Occipital lobe (tissue), 2 donors: ENCODE results near the gene FLT1. TPM values are rescaled to one million over a fixed set of nuclear protein-coding genes. Genes with fewer than 3 reads are reported as not detected.

Source experiments
- DNase-seq: peaks from one replicate; lab custom pipeline; 2025; lab: John Stamatoyannopoulos, UW
- total RNA-seq: library from RNA; depleted of rRNA; stranded (reverse); fragments of >200 nt; gene quantifications from one replicate; pipeline ENCODE4 v1.2.3, GENCODE V29; 2014

The FLT1 gene
- total RNA-seq, 1 donor from 2014 or later, result 13.7 TPM

DNA sequence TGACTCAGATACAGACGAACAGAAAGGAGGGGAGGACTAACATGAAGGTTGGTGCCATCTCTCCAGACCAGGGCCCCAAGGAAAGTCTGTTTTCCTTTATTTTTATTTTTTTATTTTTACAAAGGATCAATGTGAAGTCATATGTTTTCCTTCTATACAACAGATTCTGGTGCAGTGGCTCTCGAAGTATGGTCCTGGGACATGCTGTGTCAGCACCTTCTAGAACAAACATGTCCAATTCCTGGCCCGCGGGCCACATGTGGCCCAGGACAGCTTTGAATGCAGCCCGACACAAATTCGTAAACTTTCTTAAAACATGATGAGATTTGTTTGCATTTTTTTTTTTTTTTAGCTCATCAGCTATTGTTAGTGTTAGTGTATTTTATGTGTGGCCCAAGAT lies 174.7 kb downstream of the FLT1 start:
- DNase-seq, result no peak

DNA sequence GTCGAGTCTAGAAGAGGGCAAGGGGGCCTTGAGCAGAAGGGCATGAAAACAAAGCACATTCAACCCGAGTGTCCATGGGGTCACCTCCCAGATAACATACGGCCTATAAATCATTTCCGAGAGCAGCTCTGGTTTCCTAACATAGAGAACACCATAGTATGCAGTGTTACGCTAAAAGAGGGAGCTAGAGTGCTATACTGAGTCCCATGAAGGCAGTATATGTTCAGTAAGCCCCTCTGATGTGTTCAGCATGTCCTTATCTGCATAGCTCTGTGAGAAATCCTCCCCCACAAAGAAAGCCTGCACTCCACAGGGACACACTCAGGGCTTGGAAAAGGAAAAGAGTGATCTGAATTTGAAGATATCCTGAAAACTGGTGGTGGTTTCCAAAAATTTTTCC lies 175.4 kb downstream of the FLT1 start:
- no peak for DNase-seq

DNA sequence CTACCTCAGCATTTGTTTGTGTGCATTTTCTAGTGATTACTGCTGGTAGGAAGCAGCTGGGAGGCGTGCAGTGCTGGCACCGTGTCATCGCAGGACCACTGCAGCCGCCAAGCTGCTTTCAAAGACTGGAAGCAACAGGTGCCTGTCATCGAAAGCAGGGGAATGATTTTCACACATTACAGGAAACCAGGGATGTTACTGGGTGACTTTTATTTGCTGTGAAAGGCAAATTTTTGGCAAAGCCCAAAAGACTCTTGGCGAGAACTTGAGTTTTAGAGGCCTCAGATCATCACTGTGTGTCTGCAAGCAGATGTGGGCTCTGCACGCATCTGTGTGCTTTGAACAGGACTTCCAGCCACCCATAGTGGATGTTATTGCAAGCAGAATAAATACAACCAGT lies 176.4 kb downstream of the FLT1 start:
- DNase-seq, result no peak

DNA sequence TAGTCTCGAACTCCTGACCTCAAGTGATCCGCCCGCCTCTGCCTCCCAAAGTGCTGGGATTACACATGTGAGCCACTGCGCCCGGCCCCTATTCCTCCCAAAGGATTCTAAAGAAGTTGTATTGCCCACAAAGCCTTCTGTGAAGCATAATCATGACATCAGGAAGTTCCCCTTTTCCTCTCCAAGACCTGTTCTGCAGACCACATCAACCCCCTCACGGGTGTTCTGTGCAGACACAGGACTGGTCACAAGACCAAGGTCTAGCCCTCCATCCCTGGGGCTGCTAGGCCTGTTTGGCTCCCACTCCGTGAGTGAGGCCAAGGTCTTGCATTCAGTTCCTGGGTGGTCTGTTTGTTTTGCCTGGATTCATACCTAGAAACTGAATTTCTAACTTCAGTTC lies 178.1 kb downstream of the FLT1 start:
- DNase-seq, result no peak

DNA sequence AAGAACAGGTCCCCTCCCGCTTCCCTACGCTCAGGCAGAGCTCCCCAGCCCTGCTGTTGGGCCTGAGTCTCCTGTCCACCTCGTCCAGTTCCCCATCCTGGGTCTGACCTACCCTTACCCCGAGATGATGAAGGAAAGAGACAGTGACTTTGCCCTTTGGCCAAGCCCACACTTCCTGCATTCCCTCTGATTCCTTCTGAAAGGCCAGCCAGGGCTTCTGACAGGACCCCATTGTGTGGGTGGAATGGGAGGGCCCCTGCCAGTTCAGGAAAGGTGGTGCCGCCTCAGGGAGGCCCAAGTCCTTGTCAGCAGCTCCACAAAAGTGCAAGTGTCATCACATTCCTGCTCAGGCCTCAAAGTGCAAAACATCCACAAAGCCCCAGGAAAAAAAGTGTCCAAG lies 178.8 kb downstream of the FLT1 start:
- DNase-seq, result no peak

DNA sequence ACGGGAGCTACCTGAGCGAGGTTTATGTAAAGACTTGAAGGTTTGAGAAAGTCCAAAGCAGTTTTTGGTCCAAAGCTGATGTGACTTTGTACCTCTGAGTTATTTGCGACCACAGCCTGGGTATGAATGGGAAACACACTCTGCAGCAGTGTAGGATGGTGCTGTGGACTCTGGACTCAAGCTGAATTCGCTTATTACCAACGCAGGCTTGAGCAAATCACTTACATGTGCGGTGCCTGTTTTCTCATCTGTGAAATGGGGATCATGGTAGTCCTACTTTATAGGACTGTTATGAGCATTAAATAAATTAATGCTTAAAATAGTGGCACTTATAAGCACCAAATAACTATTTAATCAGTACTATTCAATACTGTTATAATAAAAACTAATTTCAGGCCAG lies 180.0 kb downstream of the FLT1 start:
- DNase-seq, result no peak

DNA sequence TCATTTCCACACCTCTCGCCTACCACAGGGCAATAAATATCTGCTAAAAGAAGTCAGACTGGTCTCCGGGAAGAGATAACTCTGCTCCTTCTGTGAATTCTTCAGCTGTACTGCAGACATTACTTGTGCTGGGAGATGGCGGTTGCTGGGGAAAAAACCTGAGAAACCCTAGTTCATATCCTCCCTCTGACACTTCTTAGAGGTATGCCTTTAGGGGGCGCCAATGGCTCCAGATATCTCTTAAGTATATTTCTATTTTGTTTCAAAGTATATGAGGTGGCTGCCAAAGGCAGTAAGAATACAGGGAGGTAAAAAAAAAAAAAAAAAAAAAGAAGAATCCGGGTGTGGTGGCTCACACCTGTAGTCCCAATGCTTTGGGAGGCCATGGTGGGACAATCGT lies 181.3 kb downstream of the FLT1 start:
- no peak for DNase-seq

DNA sequence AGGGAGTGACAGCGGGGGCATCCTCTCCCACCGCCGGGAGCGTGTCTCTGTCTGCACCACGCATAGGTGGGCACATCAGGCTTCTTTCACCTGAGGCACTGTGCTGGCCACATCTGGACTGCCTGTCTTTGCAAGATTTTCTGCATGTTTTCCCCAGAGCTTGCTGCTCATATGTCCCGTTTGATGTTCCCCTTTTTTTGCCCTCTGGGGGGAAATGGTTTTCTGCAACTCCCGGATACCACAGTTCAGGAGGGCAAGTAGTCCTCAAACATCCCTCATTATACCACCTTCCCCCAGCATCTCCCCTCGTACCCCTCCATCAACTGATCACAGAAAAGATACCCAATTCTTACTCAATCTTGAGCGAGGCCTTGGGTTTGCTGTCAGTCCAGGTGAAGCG lies 188.6 kb downstream of the FLT1 start:
- DNase-seq, result no peak

DNA sequence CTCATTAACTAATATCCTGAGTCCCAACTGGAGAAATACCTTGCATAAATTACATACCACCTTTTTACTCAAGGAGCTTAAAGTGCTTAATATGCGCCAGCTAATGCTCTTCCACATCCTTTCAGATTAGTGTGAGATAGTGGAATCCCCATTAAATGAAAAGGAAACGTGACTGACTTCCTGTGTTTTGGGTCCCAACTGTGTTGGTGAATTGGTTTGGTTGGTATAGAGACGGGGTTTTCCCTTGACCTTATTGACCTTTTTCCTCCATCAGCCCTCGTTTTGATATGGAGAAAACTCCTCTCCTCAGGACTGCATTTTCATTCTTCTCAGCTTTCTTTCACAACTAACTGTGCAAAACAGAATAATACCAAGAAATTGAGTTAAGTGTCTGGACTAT lies 193.1 kb downstream of the FLT1 start:
- no peak for DNase-seq

DNA sequence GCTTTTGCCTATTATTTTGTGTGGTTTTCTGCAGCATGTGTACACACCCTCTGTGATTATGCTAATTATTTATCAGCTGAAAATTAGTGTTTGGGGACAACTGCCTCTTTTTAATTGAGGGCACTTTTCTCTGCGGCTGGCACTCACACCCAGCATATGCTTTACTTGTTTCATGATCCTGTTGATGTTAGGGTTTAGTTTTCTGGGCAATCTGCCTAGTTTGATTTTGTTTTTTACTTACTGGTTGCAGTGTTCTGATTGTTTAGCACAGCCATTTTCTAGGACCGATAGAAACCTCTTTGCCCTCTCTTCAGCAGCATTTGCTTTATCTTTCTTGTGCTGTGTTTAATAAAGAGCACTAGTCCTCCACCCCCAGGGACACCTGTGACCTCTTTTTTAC lies 195.0 kb downstream of the FLT1 start:
- no peak for DNase-seq

DNA sequence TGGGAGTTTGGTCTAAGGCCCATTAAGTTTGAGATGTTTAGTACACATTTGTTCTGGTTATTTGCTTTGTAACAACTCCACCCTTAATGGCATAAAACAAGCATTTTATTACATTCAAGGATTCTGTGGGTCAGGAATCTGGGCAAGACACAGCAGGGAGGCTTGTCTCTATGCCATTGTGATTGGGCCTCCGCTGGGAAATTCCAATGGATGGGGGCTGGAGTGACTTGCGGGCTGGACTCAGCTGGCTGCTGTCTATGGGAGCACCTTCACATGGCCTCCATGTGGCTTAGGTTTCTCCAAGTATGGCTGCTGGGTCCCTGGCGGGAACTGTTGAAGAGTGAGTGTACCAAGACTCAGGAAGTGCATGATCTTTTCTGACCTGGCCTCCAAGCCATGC lies 197.6 kb downstream of the FLT1 start:
- no peak for DNase-seq

DNA sequence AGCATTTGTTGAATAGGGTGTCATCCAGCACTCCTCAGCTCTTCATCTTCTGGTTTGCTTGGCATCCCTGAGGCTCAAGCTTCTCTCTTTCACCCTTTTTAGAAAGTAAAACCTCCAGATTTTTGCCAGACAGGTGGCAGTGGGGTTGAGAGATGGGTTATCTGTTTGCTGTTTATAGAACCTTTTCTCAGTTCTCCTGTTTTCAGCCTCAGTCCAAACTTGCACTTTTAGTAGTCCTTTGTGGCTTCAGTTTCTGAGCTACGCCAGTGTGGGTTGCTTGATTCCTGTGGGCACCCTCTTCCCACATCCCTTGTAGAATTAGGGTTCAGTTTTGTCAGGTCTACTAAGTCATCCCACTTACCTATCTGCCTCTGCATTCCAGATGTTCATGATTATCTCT lies 208.7 kb downstream of the FLT1 start:
- DNase-seq, result no peak

DNA sequence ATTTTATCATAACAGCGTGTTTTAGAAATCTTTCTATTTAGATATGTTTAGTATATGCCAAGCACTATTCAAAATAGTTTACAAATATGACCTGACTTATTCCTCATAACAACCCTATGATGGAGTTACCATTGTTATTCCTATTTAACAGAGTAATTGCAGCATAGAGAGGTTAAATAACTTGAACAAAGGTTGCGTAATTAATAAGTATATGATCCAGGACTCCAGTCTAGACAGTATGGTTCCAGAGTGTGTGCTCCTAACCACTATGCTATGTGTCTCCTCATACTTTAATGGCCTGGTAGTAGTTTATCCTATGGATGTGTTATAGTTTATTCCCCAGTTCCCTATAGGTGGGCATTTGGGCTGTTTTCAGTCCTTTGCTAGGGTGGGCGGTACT lies 211.3 kb downstream of the FLT1 start:
- DNase-seq, result no peak

DNA sequence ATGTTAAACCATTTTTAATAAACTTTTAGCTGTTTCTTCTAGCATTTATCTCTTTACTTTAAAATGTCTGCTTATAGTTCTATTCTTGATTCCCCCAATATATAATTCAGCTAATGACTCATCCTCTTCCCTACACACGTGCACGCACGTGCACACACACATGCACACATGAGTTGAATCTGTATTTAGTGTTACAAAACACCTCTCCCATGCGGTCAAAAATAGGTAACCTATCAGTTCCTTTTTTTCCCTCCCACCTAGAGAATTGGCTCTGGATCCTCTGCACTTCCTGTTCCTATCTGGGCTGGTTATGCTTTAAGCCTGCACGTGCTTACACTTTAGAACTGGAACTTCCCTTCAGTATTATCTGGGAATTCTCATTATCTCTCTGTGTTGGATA lies 212.5 kb downstream of the FLT1 start:
- DNase-seq, result no peak

DNA sequence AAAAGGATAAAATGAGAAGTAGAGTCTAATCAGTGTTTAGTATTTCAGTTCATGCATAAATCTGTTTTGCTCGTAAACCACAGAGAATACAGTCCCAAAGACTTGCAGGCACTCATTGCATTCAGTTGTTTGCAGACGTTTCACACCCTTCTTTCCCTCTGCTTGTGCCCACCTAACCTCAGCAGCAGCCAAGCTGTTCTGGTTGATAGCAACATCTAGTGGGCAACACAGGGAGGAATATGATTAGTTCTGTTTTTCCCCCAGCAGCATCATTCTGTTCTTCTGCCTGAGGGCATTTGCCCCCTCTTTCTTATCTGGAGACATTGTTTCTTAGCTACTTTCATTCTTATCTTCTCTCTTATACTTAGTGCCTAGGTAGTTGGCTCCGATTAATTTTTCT lies 221.0 kb downstream of the FLT1 start:
- DNase-seq, result no peak

DNA sequence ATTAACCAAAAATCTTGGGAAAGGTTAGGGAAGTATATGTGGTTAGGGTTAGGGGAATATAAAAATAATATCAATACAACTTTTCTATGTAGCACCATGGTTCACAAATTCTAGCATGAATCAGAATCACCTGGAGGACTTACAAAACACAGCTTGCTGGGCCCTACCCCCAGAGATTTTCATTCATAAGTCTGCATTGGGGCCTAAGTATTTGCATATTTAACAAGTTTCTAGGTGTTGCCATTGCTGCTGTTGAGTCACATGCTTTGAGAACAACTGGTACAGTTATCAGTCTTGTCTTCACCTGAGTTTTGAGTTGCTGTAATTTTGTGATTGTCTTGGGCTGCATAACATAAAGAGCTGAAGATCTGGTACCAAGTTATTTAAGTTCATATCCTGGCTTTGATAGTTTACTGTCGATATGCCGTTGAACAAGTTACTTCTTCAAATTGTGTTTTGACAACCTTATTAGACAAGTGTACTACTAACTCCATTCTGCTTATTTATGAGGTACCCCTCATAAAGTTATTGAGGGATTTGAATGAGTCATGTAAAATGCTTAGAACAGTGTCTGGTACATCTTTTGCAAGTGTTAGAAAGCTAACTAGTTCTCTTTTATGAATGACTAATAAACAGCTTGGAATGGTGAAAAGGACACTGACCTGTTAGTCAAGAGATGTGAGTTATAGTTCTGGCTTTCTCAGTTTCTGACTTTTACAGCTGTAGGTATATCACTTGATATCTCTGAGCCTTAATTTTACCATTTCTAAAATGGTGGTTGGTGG lies 223.7 kb downstream of the FLT1 start:
- DNase-seq, result no peak

DNA sequence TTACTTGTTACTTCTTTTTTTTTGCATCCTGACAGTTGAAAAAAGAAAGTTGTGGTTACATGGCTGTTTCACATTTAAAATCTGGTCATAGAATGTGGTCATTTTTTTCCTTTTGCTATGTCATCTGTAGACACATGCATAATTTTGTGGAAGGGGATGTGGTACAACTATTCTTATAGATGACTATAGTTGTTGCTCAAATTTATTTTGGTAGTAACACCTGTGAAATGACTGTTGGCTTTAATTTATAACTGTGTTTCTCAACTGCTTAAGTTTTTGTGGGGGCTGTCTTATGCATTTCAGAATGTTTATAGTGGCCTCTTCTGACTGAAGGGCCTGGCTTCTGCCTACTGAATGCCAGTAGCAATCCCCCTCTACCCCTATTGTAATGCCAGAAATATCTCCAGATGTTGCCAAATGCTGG lies 226.1 kb downstream of the FLT1 start:
- DNase-seq, result no peak

DNA sequence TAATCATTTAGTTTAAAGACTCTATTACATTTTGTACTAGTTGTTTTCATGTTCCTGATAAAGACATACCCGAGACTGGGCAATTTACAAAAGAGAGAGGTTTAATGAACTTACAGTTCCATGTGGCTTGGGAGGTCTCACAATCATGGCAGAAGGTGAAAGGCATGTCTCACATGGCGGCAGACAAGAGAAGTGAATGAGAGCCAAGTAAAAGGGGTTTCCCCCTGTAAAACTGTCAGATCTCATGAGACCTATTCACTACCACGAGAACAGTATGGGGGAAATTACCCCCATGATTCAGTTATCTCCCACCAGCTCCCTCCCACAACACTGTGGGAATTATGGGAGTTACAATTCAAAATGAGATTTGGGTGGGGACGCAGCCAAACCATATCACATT lies 227.4 kb downstream of the FLT1 start:
- DNase-seq, result no peak

DNA sequence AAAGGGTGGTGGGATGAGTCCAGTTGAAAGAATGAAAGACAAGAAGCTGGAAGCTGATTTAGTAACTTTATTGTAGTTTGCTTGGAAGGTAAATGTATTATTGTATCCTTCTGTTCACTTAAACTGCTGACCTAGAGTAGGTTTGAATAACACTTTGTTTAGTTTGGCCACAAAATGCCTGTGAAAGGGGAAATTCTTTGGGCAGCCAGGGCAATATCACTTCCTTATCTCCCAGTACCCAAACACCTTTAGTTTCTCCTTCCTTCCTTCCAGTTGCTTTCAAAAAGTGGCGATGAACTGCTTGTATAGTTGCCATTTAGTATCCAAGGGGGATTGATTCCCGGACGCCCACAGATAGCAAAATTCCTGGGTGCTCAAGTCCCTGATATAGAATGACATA lies 236.5 kb downstream of the FLT1 start:
- DNase-seq, result no peak

DNA sequence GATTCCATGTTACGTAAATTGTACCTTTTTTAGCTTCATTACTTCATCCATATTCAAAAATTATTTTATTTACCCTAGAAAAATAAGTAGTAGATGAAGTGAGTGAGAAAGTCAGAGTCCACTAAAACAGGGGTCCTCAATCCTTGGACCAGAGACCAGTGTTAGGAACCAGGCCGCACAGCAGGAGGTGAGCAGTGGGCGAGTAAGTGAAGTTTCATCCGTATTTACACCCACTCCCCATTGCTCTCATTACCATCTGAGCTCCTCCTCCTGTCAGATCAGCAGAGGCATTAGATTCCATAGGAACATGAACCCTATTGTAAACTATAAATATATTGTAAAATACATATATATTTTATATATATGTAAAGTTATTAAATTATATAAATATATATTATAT lies 237.6 kb downstream of the FLT1 start:
- no peak for DNase-seq

DNA sequence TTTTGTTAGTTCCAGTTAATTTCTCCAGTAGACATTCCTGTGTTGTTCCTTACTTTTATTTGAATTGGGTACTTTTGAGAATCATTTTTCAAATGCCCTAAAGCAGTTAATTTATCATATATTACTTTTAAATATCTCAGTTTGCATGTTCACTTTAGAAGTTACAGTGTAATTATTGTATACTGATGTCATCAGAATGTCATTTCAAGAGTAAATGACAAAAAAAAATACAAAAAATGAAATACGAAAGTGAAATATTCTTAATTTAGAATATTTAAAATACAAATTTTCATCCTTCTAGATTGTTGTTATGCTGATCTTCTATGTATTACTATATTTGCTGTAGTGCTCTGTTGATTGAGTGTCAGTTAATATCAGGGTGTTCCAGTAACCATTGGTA lies 242.4 kb downstream of the FLT1 start:
- no peak for DNase-seq

DNA sequence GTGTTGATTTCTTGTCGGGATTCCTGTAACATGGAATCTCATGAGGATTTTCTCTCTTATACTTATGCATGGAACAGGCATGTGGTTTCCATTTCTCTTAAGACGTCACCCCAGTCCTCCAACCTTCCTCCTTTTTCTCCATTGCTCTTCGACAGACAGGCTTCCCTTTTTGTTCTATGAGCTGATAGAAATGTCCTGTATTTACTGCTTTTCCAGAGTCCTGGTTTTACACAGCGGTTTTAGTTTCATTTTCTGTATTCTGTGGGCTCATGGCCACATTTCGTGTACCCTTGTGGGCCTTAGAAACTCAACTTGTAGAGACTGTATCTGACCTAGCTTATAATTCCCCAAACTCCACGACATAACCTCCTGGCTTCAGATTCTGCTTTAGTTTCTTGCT lies 243.5 kb downstream of the FLT1 start:
- no peak for DNase-seq

DNA sequence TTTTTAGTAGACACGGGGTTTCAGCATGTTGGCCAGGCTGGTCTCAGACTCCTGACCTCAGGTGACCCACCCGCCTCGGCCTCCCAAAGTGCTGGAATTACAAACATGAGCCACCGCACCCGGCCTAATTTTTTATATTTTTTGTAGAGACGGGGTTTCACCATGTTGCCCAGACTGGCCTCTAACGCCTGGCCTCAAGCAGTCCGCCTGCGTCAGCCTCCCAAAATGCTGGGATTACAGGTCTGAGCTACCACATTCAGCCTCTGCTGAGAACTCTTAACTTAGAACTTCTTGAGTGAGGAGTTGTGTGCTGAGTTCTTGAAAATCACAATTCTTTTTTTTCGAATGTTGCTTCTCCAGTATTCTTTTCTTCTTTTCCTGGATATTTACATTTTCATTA lies 244.4 kb downstream of the FLT1 start:
- DNase-seq, result no peak
